HepG2 (cell line): Measurements from ENCODE around the gene SPSB1.

Experiments used
- ATF3 ChIP-seq: sonication (generic); formaldehyde crosslinking; IDR thresholded peaks from 2 replicates; pipeline ENCODE4 v1.4.0; 2020; ENCODE audit warnings: missing genetic modification reagents
- KLF11 ChIP-seq: IDR thresholded peaks from 2 replicates; pipeline ENCODE4 v1.6.1; 2016; ENCODE audit warnings: missing compliant biosample characterization
- NFIC ChIP-seq: IDR thresholded peaks from 2 replicates; pipeline ENCODE4 v1.6.1; 2012; ENCODE audit warnings: mild to moderate bottlenecking, low read length, inconsistent platforms
- POLR2A ChIP-seq, 2 experiments: IDR thresholded peaks; 2 replicates each; pipeline ENCODE4 v1.6.1; 2011; ENCODE audit warnings: low read depth in 2 of 2, low read length in 2 of 2, mild to moderate bottlenecking in 1 of 2, moderate library complexity in 1 of 2; ENCODE audit not compliant: insufficient read depth in 1 of 2
- TP53 ChIP-seq: sonication (generic); formaldehyde crosslinking; conservative IDR thresholded peaks from 2 replicates; pipeline ENCODE4 v1.4.0; 2020; ENCODE audit warnings: missing genetic modification reagents
- ZHX1 ChIP-seq: sonication (generic); formaldehyde crosslinking; IDR thresholded peaks from 2 replicates; pipeline ENCODE4 v1.8.1; 2022; ENCODE audit warnings: low read depth, mild to moderate bottlenecking, missing genetic modification reagents
- ZNF687 ChIP-seq: sonication (generic); formaldehyde crosslinking; IDR thresholded peaks from 2 replicates; pipeline ENCODE4 v1.5.1; 2020; ENCODE audit warnings: mild to moderate bottlenecking, missing genetic modification reagents, moderate library complexity

- no peak for TF ChIP-seq POLR2A (IDR thresholded peaks at IDR 0.05; ENCODE audit: insufficient read depth in 1 of 2, low read depth in 2 of 2, low read length in 2 of 2)
- TF ChIP-seq TP53 (CRISPR knock-in tag): no peak
- TF ChIP-seq KLF11 (CRISPR knock-in tag): no peak
- no peak for TF ChIP-seq ZNF687 (CRISPR knock-in tag)
- TF ChIP-seq ATF3 (CRISPR knock-in tag): no peak
- TF ChIP-seq NFIC: no peak
- TF ChIP-seq ZHX1 (CRISPR knock-in tag): no peak
Measured at GRCh38 chr1:9314111-9314510, 21.4 kb downstream of the SPSB1 start.
